OCI-LY7 (cell line): ENCODE results near the gene EXOC4.

ENCODE experiments used
- EZH2phosphoT487 ChIP-seq: fragments of 200-600 bp; sonication (generic); IDR thresholded peaks from 2 replicates; pipeline ENCODE4 v1.6.1; 2018; ENCODE audit warnings: low read depth, borderline replicate concordance, mild to moderate bottlenecking, mixed run types, antibody characterized with exemption, low read length, moderate library complexity, mixed read lengths
- TF ChIP-seq, protein P1 (sequence below): fragments of 200-600 bp; sonication (generic); conservative IDR thresholded peaks from 2 replicates; pipeline ENCODE4 v1.5.1; 2014; ENCODE audit warnings: mild to moderate bottlenecking, antibody characterized with exemption, low read length, moderate library complexity, mixed read lengths

DNA sequence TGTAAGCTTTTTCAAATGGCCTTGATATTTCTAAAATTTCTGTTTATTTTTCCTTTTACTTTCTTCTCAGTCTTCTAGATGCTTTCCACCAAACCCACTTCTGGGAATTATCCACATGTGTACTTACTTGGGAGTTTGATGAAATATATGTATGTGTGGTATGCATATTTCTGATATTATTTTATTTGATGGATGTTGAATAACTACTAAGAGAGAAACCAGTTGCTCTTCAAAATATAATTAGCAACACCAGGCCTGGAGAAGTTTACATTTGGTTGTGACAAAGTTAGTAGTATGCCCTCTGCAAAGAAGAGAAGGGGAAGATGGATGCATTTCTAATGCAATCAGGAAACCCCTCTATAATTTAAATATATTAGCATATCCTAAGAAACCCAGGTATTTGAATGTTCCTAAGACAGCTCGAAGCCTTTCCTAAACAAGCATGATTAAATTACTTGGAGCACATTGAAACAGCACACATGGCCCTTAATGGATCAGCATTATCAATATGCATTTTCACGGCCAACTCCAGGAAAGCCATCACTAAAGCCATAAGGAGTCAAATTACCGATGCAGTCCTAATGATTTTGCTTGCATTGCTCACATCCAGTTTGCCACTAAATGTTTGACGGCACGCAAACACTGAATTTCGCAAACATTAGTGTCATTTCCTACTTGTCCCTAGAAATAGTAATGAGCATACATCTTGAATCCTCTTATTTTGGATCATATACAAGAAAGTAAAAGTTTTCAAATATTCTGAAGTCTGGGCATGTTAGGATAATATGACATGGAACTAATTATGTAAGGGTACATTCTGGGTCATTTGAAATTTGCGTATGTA, 393.8 kb downstream of the EXOC4 start:
- TF ChIP-seq, protein P1, sequence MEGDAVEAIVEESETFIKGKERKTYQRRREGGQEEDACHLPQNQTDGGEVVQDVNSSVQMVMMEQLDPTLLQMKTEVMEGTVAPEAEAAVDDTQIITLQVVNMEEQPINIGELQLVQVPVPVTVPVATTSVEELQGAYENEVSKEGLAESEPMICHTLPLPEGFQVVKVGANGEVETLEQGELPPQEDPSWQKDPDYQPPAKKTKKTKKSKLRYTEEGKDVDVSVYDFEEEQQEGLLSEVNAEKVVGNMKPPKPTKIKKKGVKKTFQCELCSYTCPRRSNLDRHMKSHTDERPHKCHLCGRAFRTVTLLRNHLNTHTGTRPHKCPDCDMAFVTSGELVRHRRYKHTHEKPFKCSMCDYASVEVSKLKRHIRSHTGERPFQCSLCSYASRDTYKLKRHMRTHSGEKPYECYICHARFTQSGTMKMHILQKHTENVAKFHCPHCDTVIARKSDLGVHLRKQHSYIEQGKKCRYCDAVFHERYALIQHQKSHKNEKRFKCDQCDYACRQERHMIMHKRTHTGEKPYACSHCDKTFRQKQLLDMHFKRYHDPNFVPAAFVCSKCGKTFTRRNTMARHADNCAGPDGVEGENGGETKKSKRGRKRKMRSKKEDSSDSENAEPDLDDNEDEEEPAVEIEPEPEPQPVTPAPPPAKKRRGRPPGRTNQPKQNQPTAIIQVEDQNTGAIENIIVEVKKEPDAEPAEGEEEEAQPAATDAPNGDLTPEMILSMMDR, result no peak
- TF ChIP-seq EZH2phosphoT487, result no peak
